GM19099 (cell line): ENCODE results near the gene NEGR1.

Source experiments
- POLR2A ChIP-seq: IDR thresholded peaks from 3 replicates; pipeline ENCODE4 v1.6.1; 2011; ENCODE audit warnings: low read depth; ENCODE audit not compliant: insufficient read length; ENCODE audit errors: extremely low read depth

Gene NEGR1

DNA sequence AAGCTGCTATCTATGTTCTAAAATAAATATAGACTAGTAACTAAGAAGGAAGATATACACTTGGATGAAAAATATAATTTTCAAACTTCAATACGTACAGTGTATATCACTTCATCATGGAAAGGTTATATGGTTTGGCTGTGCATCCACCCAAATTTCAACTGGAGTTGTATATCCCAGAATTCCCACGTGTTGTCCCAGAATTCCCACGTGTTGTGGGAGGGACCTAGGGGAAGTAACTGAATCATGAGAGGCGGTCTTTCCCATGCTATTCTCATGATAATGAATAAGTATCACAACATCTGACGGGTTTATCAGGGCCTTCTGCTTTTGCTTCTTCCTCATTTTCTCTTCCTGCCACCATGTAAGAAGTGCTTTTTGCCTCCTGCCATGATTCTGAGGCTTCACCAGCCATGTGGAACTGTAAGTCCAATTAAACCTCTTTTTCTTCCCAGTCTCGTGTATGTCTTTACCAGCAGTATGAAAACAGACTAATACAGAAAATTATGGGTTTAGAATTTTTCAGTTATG lies 10.7 kb downstream of the NEGR1 start:
- no peak for TF ChIP-seq POLR2A

DNA sequence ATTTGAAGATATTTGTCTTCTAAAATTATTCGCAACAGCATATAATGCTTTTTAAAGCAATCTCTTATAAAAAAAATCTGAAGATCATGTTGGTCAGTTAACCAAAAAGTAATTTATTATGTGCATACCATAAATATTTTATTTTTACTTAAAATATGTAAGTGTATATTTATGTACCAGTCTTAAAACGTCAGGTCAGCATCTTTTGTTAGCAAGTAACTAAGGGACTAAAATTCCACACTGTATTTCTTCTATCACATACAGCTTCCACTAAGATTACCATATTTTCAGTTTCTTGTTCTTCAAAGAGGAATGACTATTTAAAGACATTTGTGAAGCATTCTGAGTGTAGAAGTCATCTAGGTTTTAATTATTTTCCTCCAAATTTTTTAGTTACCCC lies 19.6 kb downstream of the NEGR1 start:
- no peak for TF ChIP-seq POLR2A

DNA sequence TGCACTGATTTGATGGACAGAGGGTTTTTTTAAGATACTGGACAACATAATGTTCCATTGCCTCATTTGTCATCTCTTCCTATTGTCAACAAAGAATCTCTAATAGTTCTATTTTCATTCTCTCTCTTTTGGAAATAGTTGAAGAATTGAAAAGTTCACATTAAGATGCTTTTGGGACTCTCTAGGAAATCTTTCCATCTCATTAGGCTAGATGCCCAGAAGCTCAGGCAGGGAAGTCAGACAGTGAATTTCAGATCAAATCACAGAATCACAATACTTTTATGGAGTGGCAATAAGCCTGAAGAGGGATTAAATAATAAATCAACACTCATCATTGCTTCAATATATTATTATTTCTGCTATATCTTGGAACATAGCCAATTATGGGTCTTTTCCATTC lies 29.2 kb downstream of the NEGR1 start:
- no peak for TF ChIP-seq POLR2A

DNA sequence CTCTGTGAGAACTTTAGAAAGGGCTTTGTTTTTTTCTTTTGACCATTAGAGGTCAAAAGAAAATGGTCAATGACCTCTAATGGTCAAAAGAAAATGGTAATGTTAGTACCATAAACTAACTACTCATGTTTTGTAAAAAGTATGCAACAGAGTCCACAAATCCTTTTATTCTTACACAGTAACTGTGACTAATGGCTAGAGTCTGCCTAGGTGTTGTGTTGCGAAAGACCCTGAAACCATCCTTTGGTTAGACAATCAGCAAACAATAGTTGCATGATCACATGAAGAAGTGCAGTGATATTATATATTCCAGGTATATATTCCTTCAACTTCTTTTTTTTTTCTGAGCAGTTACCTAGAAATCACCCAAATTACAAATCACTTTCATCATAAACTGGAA lies 40.9 kb downstream of the NEGR1 start:
- no peak for TF ChIP-seq POLR2A

DNA sequence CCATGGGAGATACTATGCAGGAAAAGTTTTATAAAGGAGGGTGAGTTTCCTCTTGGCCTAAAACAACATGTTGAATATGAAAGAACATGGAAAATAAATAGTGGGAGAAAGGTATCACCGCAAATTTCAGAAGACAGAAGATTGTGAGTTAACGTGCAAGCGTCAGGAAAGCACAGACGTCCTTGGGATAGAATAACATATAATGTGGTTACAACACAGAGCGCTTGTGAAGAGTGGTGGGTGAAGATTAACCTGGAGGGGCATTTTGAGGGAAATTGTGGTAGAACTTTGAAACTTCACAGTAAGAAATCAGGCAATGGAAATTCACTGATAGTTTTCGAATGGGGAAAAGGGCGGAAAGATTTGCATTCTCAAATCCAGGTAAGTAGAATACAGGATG lies 47.3 kb downstream of the NEGR1 start:
- TF ChIP-seq POLR2A: no peak

DNA sequence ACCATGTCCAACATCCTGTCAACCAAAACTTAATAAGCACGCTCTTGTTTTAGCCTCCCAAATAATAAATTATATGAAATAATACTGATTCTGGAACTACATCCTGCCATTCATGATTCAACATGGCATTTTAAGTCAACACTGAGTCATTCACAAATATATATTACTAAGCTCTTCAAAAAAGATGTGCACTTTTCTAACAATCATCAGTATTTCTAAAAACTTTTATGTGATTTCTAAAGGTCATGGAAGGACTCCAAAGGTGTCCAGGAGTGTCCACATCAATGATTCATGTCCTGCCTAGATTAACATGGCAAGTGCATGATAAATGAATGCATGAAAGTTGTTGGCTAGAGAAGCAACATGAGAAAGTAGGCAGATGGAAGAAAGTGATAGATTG lies 51.6 kb downstream of the NEGR1 start:
- no peak for TF ChIP-seq POLR2A

DNA sequence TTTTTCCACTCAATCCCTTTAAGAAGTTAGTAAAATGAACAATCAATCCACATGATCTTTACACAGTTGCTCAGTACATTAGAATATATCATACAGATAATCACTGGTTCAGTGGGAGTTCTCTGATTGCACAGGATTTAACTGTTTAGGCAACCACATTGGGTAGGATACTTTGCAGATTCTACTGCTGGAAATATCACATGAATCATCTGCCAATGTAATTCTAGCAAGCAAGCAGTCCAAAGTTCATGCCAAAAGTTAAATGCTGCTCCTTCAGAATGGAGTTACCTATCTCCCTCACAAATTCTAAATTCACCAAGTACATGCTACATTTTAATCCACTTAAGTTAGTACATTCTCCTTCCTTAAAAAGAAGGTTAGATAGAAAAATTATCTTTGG lies 52.4 kb downstream of the NEGR1 start:
- no peak for TF ChIP-seq POLR2A

DNA sequence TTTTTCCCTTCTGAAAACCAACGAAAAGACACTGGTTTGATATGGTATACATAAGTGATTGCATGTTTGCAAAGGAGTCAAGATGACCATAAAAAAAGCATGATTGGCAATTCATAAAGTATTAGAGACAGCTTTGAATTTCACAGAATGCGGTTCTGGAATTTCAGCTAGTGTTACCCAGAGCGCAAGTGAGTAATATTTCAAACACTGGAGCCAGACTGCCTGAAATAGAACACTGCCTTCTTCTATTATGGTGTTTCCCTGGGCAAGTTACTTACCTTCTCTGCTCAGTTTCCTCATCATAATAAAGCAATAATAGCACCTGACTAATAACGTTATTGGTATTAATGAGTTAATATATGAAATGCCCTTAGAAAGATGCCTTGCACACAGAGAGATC lies 54.7 kb downstream of the NEGR1 start:
- TF ChIP-seq POLR2A: no peak

DNA sequence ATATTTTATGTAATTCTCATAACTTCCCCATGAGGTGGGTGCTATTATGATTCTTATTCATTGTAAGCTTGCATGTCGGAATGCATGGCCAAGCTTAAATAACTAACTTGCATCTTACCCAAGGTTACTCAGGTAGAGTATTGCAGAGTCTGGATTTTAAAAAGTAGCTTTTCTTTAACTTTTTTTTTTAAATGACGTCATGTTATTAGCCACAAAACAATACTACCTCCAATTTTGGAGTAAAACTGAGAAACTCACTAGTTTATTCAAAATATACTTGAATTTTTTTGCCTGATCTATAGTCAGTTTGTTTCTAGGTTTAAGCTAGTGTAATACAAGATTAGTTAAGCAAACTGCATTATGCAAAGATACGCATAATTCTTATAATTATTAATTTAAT lies 57.8 kb downstream of the NEGR1 start:
- TF ChIP-seq POLR2A: no peak

DNA sequence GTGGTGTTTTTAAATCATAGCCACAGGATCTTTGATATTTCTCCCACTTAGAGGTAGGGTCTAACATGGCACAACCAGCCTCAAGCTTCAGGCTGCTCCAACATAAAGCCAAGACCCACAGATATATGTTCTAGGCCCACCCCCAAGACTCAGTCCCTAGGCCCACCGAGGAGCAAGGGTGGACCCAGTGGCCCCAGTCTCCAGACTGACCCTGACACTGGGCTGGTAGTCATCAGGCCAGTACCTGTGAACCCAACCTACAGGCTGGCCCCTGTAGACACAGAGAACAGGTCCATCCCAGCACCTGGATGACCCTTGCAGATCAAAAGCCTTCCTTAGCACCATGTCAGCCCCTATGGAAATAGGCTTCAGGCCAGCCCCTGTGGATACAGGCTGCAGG lies 60.5 kb downstream of the NEGR1 start:
- TF ChIP-seq POLR2A: no peak

DNA sequence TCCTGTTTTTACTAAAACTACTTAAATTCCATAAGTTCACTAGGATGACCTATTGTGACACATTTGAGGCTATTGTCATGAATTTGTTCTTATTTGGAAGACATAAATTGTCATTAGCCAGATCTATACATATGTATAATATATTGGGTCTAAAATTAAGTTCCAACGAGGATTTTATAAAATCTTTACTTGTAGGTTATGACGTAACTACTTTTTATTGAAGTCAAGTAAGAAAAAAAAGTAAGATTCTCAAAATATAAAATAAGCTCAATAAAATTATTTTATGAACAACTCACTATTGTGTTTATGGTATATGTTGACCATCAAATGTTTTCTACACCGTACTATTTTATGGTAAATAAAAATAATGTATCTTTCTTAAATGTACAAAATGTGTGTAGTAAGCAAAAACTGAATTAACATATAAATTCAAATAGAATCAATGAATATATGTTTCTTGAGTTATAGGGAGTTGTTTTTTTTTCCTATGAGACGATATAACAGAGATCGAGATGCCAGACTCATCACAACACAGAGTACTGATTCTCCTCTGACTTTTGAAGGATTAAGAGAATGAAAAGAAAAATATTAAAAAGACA lies 64.1 kb downstream of the NEGR1 start:
- TF ChIP-seq POLR2A: no peak

DNA sequence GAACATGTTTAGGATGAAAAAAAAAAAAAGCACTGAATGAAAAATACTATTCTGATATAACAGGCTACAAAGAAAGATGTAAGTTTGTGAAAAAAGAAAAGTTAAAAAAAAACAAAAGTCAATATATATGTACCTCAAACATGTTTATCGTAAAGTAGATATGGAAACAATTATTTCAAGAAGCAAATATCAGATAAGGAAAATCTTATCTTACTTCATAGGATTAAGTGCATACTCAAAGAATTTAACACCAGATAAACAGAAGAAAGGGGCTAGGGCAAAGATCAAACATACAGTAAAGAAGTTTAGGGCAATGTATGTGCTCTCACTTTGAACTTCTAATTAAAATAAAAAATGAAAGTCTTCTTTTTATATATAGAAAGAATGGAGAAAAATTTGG lies 75.3 kb downstream of the NEGR1 start:
- no peak for TF ChIP-seq POLR2A

DNA sequence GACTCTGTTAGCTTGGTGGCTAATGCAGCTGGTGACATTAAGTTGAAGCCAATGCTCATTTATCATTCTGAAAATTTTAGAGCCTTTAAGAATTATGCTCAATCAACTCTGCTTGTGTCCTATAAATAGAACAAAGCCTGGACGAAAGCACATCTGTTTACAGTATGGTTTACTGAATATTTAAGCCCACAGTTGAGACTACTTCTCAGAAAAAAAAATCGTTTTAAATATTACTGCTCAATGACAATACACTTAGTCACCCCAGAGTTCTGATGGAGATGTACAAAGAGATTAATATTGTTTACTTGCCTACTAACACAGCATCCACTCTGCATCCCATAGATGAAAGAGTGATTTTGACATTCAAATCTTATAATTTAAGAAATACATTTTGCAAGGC lies 79.6 kb downstream of the NEGR1 start:
- TF ChIP-seq POLR2A: no peak

DNA sequence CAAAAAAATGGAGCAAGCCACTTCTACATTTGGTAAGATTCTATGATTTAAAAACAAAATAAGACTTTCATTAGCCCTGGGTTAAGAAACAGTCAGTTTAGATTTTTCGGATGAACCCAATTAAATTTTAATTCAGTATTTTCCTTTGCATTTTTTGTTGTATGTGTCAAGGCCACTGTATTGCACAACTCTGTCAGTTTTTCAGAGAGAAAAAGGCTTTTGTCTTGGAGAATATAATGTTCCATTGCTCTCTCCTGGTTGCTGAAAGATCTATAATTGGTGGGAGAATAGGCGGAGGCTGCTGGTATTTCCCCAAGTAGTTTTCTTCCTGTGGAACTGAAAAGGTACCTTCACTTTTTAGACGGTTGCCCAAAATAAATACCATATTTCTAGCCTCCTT lies 84.6 kb downstream of the NEGR1 start:
- no peak for TF ChIP-seq POLR2A

DNA sequence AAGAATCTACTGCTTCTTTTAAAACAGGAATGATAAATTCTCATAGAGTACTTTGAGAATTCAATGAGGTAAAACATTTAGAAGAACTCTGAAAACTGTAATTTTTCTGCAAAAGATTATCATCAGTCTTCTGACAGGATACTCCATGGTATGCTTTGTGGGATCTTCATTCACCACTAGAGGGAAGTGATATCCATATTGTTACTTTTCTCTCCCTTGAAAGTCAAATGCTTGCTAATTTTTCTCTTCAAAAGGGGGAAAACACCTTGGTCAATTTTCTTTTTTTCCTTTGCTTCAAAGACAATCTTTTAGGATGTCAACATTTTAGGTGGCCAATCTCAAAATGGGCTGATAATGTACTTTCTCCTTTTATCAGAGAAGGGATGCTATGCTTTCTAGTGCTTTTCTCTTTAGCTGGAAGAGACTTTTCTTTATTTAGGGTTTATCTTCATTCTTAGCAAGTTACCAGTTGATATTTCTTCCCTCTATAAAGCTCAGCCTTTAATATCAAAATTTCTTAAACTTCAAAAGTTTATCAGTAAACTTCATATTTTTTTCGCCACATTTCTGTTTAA lies 95.5 kb downstream of the NEGR1 start:
- no peak for TF ChIP-seq POLR2A

DNA sequence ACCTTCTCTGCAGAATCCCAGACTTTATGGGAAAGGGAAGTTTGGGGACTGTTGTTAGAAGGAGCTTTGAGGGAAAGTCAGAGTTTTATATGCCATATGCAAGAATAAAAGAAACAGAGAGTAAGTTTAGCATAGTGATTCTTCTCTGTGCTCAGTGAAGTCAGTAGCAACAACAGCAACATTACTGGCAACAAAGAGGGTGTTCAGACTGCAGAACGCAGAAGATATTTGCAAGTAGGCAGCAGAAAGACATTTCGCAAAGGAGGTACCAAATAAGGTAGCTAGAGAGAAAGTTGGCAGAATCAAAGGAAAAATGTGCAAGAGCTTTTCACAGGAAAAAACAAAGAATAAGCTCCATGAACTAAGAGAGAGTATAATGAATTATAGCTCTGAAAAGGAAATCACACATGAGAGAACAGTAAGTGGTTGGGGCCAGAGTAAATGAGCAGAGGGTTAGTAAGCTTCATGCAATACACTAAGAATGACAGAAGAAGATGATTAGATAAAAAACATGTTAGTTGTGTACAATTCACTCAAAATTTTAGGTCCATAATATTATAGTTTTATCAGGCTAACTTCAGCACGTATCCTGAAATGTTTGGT lies 98.1 kb downstream of the NEGR1 start:
- TF ChIP-seq POLR2A: no peak
